ENCODE results near the gene HMGN1.

Gene HMGN1

DNA sequence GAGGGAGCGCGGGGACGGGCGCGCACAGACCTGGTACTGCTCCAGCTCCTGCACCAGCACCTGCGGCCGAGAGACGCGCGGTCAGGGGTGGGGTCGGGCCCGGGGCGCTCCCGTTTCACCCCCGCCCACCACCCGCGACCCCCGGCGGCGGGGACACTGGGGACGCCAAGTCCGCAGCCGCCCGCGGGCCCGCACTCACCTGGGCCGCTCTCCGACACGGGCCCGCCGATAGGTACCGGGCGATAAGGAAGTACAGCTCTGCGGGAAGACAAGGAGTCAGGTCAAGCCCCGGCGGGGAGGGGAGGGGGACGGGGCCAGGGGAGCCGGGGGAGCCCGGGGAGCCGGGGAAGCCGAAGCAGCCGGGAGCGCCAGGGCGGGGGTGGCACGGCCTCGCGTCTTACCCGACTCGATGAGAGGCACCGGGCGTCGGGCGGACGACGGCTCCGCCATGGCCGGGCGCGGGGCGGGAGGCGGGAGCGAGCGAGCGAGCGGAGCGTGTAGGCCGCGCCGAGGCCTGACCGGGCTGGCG lies 35.8 kb downstream of the HMGN1 start:
- 0 out of 2 replicates have a peak, but pooled peaks have one; percentile 3 for TF ChIP-seq ZBTB7A (IDR thresholded peaks at IDR 0.05; ENCODE audit: low read depth)
- TF ChIP-seq USF1 (IDR thresholded peaks at IDR 0.05), result no peak

DNA sequence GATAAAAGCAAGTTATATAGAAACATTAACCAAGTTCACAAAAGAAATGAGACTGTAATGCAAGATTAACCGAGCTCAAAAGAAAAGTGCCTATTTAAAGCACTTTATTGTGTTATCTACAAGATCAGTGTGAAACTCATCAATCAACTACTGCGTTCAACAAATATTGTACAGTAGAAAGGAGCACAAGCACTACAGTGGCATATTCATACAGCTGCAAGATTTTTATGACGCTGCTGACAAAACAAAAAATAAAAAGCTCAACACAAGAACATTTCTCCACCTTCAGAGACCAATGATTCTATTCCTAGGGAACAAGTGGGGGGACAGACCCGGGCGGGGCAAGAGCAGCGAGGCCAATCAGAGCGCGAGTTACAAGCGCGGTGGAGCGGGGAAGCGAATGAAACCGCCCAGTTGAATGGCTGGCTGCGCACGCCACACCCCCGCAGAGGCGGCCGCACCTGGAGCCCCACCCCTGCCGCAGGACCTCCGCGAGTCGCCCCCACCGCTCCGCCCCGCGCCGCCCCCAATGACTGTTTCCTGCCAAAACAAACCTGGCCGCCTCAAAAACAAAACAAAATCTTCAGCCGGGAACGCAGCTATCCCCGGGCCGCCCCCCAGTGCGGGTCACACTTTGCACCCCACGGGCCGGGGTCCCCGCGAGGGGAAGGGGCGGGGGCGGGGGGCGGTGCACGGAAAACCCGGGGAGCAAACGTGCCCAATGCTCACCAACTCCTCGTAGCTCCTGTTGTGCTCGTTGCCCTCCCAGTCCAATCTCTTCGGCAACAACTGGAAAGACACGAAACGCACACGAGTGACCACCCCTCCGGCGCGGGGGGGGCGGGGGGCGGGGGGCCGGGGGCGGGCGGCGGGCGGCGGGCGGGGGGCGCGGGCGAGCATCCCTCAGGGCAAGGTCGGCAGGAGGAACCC lies 36.5 kb downstream of the HMGN1 start:
- TF ChIP-seq, protein P1, sequence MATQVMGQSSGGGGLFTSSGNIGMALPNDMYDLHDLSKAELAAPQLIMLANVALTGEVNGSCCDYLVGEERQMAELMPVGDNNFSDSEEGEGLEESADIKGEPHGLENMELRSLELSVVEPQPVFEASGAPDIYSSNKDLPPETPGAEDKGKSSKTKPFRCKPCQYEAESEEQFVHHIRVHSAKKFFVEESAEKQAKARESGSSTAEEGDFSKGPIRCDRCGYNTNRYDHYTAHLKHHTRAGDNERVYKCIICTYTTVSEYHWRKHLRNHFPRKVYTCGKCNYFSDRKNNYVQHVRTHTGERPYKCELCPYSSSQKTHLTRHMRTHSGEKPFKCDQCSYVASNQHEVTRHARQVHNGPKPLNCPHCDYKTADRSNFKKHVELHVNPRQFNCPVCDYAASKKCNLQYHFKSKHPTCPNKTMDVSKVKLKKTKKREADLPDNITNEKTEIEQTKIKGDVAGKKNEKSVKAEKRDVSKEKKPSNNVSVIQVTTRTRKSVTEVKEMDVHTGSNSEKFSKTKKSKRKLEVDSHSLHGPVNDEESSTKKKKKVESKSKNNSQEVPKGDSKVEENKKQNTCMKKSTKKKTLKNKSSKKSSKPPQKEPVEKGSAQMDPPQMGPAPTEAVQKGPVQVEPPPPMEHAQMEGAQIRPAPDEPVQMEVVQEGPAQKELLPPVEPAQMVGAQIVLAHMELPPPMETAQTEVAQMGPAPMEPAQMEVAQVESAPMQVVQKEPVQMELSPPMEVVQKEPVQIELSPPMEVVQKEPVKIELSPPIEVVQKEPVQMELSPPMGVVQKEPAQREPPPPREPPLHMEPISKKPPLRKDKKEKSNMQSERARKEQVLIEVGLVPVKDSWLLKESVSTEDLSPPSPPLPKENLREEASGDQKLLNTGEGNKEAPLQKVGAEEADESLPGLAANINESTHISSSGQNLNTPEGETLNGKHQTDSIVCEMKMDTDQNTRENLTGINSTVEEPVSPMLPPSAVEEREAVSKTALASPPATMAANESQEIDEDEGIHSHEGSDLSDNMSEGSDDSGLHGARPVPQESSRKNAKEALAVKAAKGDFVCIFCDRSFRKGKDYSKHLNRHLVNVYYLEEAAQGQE (IDR thresholded peaks at IDR 0.05; ENCODE audit: low read depth), result no peak
- peak; percentile 51; the same call in 1 of the 2 replicates for TF ChIP-seq EGR1 (IDR thresholded peaks at IDR 0.05)
- TF ChIP-seq NFIC (IDR thresholded peaks at IDR 0.05), result peak; percentile 19; the same call in 1 of the 2 replicates

- no peak for TF ChIP-seq MAX (IDR thresholded peaks at IDR 0.05)
- no peak for TF ChIP-seq CEBPB (IDR thresholded peaks at IDR 0.05)
- TF ChIP-seq EGR1 (IDR thresholded peaks at IDR 0.05), result no peak
- TF ChIP-seq TCF12 (IDR thresholded peaks at IDR 0.05; ENCODE audit: low read depth), result no peak
These were observed 37.7 kb downstream of the HMGN1 start for GRCh38 chr21:39311164-39311563.

DNA sequence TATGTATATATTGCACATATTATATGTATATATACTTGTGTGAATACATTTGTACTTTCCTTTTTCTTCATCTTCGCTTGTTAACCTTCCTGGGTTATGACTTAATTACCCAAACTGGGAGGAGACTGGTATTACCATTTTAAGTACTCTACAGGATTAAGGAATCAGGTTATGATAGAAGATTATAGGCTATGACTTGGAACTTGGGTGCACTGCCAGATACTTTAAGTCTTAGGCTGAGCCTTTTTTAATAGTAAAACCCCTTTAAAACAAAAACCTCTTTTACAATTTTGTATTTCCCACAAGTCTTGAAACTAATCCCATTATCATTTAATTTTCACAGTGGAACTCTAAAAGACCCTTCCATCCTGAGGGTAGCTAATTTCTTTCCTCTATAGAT lies 41.4 kb downstream of the HMGN1 start:
- TF ChIP-seq CEBPB (IDR thresholded peaks at IDR 0.05) (no peak), FOXM1 (IDR thresholded peaks at IDR 0.05; ENCODE audit: borderline replicate concordance, low read depth) (no peak), RAD21 (IDR thresholded peaks at IDR 0.05; ENCODE audit: low read depth) (no peak), EP300 (IDR thresholded peaks at IDR 0.05; ENCODE audit: borderline replicate concordance) (no peak), TAF1 (IDR thresholded peaks at IDR 0.05; ENCODE audit: low read depth) (no peak), TCF12 (IDR thresholded peaks at IDR 0.05; ENCODE audit: low read depth) (no peak)

DNA sequence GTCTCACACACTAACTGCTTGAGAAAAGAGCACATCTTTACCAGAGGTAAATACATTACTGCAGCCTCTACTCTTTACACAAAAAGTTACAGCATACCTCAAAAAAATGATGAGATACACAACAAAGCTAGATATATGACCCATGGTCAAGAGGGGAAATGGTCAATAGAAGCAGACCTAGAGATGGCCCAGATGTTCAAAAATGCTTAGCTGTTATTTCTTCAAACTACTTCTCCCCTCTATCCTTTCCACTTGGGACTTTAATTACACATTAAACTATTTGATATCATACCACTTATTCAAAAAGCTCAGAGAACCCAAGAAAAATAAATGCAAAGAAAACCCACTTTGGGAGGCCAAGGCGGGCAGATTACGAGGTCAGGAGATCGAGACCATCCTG lies 48.3 kb downstream of the HMGN1 start:
- TF ChIP-seq USF1 (IDR thresholded peaks at IDR 0.05), result no peak
- no peak for TF ChIP-seq EGR1 (IDR thresholded peaks at IDR 0.05)
- TF ChIP-seq MAX (IDR thresholded peaks at IDR 0.05), result no peak
- TF ChIP-seq CREB1 (IDR thresholded peaks at IDR 0.05; ENCODE audit: low read depth), result no peak
- TF ChIP-seq TCF12 (IDR thresholded peaks at IDR 0.05; ENCODE audit: low read depth), result no peak

DNA sequence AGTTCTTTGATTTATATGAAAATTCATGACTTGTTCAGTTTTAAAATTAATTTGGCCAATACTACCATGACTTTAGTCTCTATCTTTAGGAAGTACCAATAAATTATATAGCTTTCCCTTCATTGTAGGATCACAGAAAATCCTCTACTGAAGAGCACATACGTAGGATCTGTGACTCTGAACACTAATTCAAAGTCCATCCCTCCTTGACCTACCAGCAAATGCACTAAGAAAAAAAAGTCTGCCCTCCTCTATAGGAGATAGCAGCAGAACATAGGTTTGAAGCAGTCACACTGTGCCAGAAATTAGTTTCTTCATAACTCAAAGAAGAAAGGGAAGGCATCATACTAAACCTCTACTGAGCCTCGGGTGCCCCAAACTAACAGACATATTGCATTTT lies 52.0 kb downstream of the HMGN1 start:
- no peak for TF ChIP-seq CEBPB (IDR thresholded peaks at IDR 0.05)
- no peak for TF ChIP-seq TAF1 (IDR thresholded peaks at IDR 0.05; ENCODE audit: low read depth)
- no peak for TF ChIP-seq YY1 (IDR thresholded peaks at IDR 0.05; ENCODE audit: low read depth)
- TF ChIP-seq FOXM1 (IDR thresholded peaks at IDR 0.05; ENCODE audit: borderline replicate concordance, low read depth), result no peak
- TF ChIP-seq, protein P1 (IDR thresholded peaks at IDR 0.05; ENCODE audit: low read depth), result no peak
- TF ChIP-seq EGR1 (IDR thresholded peaks at IDR 0.05), result no peak
- TF ChIP-seq TEAD4 (IDR thresholded peaks at IDR 0.05), result no peak
- no peak for TF ChIP-seq ZBTB7A (IDR thresholded peaks at IDR 0.05; ENCODE audit: low read depth)
- no peak for TF ChIP-seq NFIC (IDR thresholded peaks at IDR 0.05)
- no peak for TF ChIP-seq CREB1 (IDR thresholded peaks at IDR 0.05; ENCODE audit: low read depth)
- no peak for TF ChIP-seq EP300 (IDR thresholded peaks at IDR 0.05; ENCODE audit: borderline replicate concordance)

All from Ishikawa (cell line).